M059J (cell line): Measurements from ENCODE around the gene SEC24D. TPM values are rescaled to one million over a fixed set of nuclear protein-coding genes. Genes with fewer than 3 reads are reported as not detected.
A peak's percentile ranks its signal among the peaks of the same experiment; 100 is the strongest.

Experiments used
- DNase-seq: peaks from one replicate; pipeline ENCODE4 v3.0.0-alpha.2; 2012; ENCODE audit warnings: low read depth
- total RNA-seq: library from RNA; depleted of rRNA; stranded (reverse); fragments of >200 nt; shearing (Covaris generic); gene quantifications from 2 replicates; pipeline ENCODE4 v1.2.3, GENCODE V29; 2014

SEC24D gene
- total RNA-seq, 1 experiment from 2014 or later, result 130 TPM

DNA sequence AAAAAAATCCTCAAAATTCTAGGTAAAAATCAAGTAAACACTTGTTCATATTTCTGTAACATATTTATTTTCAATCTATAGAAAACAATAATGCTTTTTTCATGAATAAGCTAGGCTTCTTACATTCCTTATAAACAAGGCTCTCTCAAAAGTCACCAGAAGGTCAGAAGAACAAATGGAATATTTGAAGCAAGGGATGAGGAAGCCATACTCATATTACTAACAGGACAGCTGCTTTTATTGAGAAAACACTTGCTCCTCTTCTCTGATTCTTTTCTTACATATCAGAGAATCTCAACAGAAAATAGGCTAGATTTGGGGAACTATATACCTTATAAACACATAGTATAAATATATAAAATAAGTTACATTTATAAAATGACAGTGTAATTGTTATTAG, 82.8 kb downstream of the SEC24D start:
- no peak for DNase-seq

DNA sequence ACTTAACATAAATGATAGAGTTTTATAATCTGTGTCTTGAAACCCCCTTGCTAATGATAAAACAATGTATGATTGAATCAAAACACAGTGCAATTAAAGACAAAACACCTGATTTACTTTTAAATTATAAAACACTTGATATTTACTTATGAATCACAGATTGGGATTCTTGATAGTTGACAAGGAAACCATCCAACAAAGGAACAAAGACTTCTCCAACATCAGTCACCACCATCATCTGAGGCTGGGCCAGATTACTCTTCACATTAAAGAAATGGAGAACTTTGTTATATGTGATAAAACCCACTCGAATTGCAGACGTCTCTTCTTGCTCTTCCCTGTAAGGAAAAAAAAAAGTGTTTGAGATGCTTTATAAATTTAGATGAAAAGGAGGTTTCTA, 83.4 kb downstream of the SEC24D start:
- peak; percentile 59 for DNase-seq

DNA sequence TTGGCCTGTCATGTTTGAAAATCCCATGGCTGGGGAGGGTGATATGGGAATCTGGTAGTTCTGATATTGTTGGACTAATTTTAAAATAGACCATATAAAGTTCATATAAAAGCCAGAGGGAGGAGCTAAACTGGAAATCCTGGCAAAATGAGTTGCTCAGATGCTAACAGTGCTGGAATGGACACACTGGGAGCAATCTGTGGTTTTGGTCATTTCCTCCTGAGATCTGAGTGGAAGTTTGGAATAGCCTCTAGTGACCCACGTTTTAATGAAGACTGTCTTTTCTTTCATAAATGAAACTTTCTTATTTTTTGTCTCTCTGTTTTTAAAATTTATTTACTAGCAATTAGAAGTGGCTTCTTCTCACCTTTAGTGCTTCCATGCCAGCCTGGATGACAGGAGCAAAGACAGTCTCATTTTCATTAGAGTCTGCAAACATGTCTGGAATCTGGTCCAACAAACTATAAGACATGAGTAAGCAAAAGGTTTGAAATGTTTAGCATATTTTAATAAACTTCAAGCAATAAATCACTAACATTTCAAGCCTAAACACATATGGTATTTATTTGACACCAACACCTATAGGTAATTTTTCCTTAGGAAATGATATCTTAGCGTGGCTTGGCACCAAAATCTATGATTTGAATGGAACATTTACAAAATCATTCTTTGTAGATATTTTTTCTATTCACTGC, 84.2 kb downstream of the SEC24D start:
- peak; percentile 64 for DNase-seq

DNA sequence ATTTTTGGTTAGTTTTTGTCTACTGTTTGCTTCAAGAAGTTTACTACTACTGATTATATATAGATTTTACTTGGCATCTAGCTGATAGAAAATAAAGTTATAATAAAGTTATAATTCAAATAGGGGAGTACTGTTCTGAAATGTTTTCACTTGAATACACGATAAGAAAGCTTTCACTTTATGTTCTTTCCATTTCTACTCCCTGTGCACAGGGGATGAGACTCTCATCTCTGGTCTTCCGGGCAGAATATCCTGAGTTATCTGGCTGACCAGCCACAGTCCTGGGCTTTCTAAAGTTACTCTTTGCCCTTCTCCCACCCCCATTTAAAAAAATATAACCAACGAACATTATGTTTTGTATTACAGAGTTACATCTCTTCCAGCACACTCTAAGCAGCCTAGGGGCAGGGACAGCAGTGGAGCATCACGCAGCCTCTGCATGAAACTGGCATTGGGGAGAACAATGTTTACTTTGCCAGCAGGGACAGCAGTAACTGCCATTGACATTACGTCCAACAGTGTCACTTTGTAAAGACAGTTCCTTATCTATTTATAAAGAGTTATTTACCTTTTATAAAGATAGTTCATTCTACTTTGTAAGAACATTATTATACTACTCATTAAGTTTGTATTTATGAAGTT, 86.5 kb downstream of the SEC24D start:
- no peak for DNase-seq

DNA sequence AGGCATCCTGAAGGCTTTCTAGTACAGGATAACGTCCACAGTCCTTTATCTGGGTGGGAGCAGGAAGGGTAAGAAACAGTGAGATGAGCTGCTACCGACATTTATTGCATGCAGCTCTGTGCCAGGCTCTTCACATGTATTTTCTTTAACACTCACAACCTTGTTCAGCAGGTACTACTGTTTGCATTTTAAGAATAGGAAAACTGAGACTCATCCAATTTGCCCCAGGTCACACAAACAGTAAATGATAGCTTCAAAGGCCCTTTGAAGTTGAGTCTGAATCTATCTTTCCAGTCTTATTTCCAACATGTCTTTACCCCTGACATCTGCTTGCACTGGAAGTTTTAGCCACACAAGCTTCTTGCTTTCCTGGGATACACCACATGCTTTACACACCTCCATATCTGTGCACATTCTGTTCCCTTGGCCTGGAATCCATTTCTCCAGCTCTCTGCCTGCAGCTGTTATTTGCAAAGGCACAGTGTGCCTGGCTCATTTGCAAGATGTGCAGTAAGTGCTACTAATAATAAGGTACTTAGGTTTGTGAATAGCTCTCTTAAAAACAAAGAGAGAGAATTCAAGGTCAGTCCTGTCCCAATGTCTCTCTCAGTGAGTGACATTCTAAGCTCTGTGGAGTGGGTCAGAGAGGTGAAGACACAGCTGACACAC, 89.5 kb downstream of the SEC24D start:
- no peak for DNase-seq

DNA sequence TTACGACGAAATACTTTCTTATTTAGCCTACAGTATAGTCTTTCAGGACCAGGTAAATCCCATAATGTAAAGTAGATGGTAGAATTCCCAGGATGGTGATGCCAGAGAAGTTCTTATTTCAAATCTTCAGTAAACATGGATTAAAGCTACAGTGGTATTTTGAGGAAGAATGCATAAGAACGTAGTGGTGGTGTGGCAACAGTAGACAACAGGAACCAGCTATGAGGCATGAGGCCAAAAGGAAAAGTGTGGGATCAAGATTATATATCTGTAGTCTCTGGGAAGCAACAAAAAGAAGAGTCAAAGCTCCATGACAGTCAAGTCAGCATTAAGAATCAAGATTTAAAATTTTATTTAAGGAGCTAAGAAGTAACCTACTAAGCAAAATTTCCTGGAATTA, 90.6 kb downstream of the SEC24D start:
- DNase-seq, result no peak

- no peak for DNase-seq
Measured at GRCh38 chr4:118743867-118744266, 92.1 kb downstream of the SEC24D start.

DNA sequence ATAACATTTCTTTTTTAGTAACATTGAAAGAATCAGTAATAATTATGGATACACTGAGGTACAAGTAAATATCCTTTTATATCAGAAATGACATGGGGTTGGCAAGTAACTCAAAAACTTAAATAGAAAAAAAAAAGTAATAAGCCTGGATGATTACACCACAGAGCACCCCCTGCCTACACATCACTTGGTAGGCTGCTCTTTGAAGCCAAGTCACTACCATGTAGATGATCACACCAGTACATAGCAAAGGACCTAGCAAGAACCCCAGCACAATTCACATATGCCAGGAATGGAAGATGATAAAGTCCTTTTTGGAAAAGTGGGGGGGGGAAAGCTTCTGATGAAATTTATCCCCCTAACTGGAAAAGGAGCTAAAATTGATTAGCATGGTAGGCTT, 93.9 kb downstream of the SEC24D start:
- no peak for DNase-seq

GRCh38 chr4:118741301-118741855, 94.5 kb downstream of the SEC24D start:
- no peak for DNase-seq

DNA sequence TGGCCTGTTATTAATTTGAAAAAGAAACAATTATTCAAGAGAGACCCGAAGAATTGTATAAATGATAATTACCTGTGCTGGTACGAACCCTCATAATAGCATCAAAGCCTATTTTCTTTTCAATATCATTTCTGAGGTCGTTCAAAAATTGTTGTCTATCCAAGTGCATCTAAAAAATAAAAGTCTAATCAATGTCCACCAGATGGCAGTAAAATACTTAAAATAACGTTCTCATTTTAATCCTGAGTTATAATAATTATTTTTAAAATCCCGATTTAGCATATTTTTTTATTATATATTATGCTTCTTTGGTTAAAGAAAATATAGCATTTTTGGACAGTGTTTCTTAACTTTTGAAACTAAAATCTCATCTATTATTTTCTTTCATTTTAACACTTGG, 95.1 kb downstream of the SEC24D start:
- DNase-seq, result no peak

GRCh38 chr4:118739022-118739713, 96.8 kb downstream of the SEC24D start:
- no peak for DNase-seq

DNA sequence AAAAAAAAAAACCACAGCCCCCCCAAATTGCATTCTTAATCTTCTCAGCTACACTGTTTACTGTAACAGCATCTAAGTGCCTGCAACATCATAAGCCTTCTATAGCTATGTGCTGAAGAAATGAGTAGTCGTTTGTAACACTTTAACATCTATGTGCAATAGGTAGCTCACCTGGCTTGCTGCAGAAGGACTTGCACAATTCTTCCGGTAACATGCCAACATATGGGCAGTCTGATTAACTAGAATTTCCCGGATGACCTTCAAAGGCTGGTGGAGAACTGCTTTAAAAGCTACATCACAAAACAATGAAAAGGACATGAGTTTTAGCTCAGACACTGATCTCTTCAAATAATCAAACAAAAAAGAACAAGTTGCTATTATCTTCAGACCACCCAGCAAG, 97.8 kb downstream of the SEC24D start:
- DNase-seq, result no peak

DNA sequence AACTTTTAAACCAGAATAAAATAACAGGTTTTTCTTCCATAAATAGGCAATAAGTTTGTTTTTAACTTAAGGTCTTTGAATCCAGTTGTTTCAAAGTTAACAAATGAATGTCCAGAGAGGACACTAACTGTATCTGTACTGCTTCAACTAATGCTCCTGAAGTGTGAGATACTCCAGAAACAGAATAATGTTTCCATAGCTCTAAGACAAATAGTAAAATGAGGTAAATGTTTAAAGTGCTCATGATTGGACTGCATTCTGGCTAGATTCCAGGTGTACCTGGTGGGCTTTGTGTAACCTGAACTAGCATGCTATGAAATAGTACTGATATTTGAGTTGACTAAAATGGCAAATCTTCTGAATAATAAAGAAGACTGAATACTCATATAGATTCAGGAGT, 99.0 kb downstream of the SEC24D start:
- no peak for DNase-seq

DNA sequence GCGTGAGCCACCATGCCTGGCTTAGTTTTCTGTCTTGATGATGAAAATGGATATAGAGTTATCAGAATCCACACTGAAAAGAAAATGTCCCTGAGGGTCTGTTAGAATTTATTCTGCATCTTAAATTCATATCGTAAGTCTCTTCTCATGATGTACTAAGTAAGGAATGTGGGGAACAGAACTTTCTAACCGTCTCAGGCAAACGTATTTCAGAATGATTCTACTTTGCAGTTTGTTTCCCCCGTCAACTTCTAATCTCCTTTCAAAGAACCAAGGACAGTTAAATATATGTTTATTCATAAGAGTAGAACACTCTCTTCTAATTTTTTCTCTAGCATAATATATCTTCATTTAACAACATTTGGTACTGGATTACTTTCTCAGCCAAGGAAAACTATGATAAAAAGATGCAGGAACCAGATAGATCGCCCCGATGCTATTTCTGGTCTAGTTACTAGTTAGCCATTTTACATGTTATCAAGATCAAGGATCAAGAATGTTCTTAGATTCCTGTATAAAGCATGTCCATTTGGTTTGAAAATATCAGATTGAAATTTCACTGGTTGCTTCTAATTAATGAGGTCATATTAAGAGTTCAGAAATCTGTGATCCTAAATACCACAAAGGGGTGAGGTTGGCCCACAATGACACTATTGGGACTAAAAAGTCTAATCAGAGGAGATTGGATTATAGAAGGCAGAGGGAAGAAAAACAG, 101.3 kb downstream of the SEC24D start:
- no peak for DNase-seq

GRCh38 chr4:118732591-118733330, 103.2 kb downstream of the SEC24D start:
- no peak for DNase-seq

- no peak for DNase-seq
Measured at GRCh38 chr4:118730683-118731082, 105.2 kb downstream of the SEC24D start.

GRCh38 chr4:118729287-118730286, 106.3 kb downstream of the SEC24D start:
- no peak for DNase-seq

DNA sequence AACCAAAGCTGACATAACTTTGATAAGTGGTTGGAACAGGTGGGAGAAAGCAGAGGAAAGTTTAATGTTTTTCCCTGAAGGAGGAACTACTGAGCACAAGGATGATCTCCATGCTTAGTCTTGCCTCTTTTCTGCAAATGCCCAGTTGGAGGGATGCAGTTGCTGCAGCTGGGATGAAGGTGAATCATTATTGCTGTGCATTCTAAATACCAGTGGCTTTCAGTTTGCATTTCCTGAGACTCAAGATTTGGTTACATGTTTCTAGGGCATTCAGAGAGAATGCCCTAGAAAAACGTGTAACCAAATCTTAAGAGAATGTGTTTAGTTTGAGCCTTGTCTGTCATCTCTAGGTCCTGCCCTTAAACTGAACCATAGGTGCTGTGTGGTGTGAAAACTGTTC, 108.6 kb downstream of the SEC24D start:
- DNase-seq, result no peak

GRCh38 chr4:118723369-118723768, 112.6 kb downstream of the SEC24D start:
- DNase-seq, result no peak

GRCh38 chr4:118721752-118722151, 114.2 kb downstream of the SEC24D start:
- no peak for DNase-seq
